PC-3 (cell line): ENCODE data around the gene SLMAP.

ENCODE experiments used
- CTCF ChIP-seq: fragments of 300-600 bp; sonication (generic); conservative IDR thresholded peaks from 2 replicates; pipeline ENCODE4 v1.5.1; 2017; ENCODE audit warnings: antibody characterized with exemption, low read depth, mild to moderate bottlenecking, low read length
- EZH2 ChIP-seq: fragments of 300-600 bp; sonication (generic); IDR thresholded peaks from one replicate; pipeline ENCODE4 v1.6.1; 2017; ENCODE audit warnings: antibody characterized with exemption, mild to moderate bottlenecking, low read length; ENCODE audit not compliant: unreplicated experiment

GRCh38 chr3:57778494-57778893 is 22.4 kb downstream of the SLMAP start:
- TF ChIP-seq CTCF, result no peak
- no peak for TF ChIP-seq EZH2
